SH-SY5Y (cell line): ENCODE results near the gene NEK1.

Experiments
- GATA2 ChIP-seq: IDR thresholded peaks from 2 replicates; pipeline ENCODE4 v1.6.1; 2011; ENCODE audit warnings: mild to moderate bottlenecking, low read depth, low read length
- GATA3 ChIP-seq: IDR thresholded peaks from 2 replicates; pipeline ENCODE4 v1.6.1; 2011; ENCODE audit warnings: low read depth, mild to moderate bottlenecking, low read length, moderate library complexity

DNA sequence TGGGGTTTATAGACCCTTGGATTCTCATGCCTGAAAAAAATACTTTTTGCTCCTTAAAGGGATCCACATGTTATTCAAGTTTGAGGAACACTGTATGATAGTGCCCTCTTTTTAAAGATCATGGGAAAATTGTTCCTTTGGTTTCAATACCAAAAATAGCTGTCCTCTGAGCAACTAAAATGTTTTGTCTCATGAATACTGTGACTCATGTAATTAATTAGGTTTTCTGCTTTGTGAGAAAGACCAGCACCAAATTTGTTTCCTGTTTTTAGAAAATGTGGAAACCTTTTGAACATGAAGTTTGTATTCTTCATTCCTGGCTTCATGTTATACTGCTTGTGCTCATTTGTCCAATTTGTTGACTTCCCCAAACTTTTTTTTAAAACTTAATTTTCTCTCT lies 214.1 kb downstream of the NEK1 start:
- TF ChIP-seq GATA2 (no peak), GATA3 (no peak)
